Mucosa of descending colon (tissue), 3 donors: Measurements from ENCODE around the gene BAK1. TPM values are rescaled to one million over a fixed set of nuclear protein-coding genes. Genes with fewer than 3 reads are reported as not detected.

Experiments
- ATAC-seq: fragments of 200-7000 bp; cut with Tn5 transposase; one replicate; pipeline ENCODE4 v1.9.1; 2020; ENCODE audit warnings: mild to moderate bottlenecking, moderate library complexity
- DNase-seq, 3 donors: peaks; one replicate each; pipeline ENCODE4 v3.0.0-alpha.2; 2020
- H3K36me3 ChIP-seq: fragments of 200-600 bp; one replicate; pipeline ENCODE4 v1.8.0; 2021; ENCODE audit warnings: low read depth, mild to moderate bottlenecking
- H3K4me1 ChIP-seq: fragments of 200-600 bp; one replicate; pipeline ENCODE4 v1.8.0; 2021; ENCODE audit warnings: low read depth, mild to moderate bottlenecking
- H3K4me3 ChIP-seq: fragments of 200-600 bp; one replicate; pipeline ENCODE4 v1.8.0; 2021; ENCODE audit warnings: mild to moderate bottlenecking
- H3K9me3 ChIP-seq: fragments of 200-600 bp; one replicate; pipeline ENCODE4 v1.8.0; 2021; ENCODE audit warnings: mild to moderate bottlenecking
- CTCF ChIP-seq: fragments of 200-600 bp; IDR thresholded peaks from one replicate; pipeline ENCODE4 v1.8.0; 2022; ENCODE audit warnings: antibody characterized with exemption, mild to moderate bottlenecking
- intact Hi-C, 2 donors: fragments of 100-400 bp; cut with DNase I in 1 of 2; cut with micrococcal nuclease in 1 of 2; formaldehyde crosslinking; loops; one replicate each; pipeline versions ENCODE4 v1.11.0 to v1.11.1; 2022; cut with DNase I, micrococcal nuclease
- total RNA-seq, 3 donors: library from RNA; stranded (reverse); fragmentation: NEBNext Ultra II Directional in 2 of 3; extraction: Animal tissue kit (Norgen Biotek cat#: 25700) in 2 of 3; gene quantifications; one replicate each; pipeline versions ENCODE4 v1.2.1 to v1.2.4, GENCODE V29; 2021 to 2023
- donor health status: DM: no; HTN: no; CAD: no; lungs with moderate emphysema.
- donor health status: DM: no; HTN: no; CAD: no.
- donor health status: DM: no; HTN: yes; CAD: no.

Gene BAK1
- total RNA-seq, 3 donors from 2014 or later = 57.1 to 97.9 (median 90.5) TPM

- peak in 2 of 3 donors; percentile 41 to 65 for DNase-seq
- TF ChIP-seq CTCF = no peak
- Histone ChIP-seq H3K9me3 (no peaks in the 10 kb centered on the region), H3K4me1 (peaks cover 47% of the 10 kb centered on the region), H3K36me3 (no peaks in the 10 kb centered on the region), H3K4me3 (peak overlapping the region; percentile 60)
- peak; percentile 9 for ATAC-seq
- intact Hi-C loops = no loop called here
Measured at GRCh38 chr6:33622456-33623431, 42.7 kb upstream of the BAK1 start.

DNA sequence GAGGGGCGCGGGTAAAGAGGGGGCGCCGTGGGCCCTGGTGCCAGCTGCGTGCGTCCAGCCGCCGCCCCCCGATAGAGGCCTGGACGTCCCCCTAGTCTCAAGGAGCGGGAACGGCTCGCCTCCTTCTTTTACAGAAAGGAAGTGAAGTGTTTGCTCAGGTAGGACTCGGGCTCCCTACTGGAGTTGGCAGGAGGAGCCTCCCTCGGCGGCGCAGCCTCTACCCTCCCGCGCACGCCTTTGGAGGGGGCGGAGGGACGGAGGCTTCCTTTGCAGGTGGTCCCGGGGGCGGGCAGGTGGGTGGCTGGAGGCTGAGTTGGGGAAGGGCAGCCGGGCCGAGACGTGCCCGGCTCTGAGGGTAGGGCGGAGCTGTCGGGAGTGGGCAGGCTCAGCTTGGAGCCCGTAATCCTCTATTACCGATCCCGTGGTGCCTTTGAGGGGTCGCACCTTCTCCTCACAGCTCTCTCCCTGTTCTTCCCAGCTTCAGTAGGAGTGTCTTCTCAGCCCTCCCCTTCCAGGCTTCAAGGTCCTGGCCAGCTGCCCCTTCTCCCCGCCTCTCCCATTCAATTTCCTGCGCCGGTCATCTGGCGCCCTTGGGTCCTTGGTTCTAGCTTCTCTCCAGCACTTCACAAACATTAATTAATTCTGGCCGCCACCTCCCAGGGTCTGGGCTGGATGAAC lies 41.8 kb upstream of the BAK1 start:
- Histone ChIP-seq H3K4me3 (peak overlapping the region; percentile 60), H3K4me1 (peaks cover 43% of the 10 kb centered on the region), H3K36me3 (no peaks in the 10 kb centered on the region), H3K9me3 (no peaks in the 10 kb centered on the region)
- no peak for TF ChIP-seq CTCF
- intact Hi-C loops = no loop called here
- DNase-seq (peak; percentile 68 to 80 (median 77)), ATAC-seq (peak; percentile 42)

DNA sequence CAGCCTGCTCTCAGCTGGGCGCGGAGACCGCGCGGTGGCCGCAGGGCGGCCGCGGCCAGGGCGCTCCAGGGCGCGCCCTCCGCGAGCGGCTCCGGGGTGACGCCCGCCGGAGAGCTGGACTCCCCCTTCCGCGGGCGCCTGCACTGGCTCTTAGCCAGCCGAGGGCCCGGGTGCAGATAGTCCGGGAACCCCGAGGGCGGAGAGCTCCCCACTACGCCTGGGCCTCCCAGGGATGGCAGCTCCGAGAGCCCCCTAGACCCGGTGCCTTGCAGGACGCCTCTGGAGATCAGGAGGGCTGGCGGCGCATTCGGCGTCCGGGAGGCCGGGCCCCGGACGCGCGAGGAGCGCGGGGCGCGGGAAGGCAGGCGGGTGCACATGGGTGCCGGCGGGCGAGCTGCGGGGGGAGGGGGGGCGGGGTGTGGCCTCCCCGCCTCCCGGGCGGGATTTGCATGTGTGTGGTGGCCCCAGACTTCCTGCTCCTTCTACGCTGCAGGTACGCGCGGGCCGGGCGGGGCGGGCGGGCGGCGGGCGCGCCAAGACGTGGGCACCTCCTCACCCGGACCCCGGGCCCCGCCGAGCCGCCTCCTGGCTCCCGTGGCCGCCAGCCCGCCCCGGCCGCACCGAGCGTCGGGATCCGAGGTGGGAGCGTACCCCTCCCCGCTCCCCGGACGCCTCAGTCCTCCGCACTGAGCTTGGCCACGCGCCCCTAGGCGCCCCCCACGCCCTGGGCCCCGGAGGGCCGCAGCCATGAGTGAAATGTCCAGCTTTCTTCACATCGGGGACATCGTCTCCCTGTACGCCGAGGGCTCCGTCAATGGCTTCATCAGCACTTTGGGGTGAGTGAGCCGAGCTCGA lies 41.0 kb upstream of the BAK1 start, which contains the start of gene ITPR3:
ITPR3 (plus strand) TSS at position 467 of the 855 bp plus-strand sequence; CDS start at position 748, 281 bp downstream.
- DNase-seq = peak; percentile 79 to 88 (median 85)
- intact Hi-C loops = no loop called here
- no peaks in the 10 kb centered on the region for H3K9me3 ChIP-seq
- peak; percentile 74 for ATAC-seq
- peak within 1 kb of the TSS; percentile 60 for H3K4me3 ChIP-seq
- H3K4me1 ChIP-seq = peaks cover 43% of the 10 kb centered on the region
- no peaks in the 10 kb centered on the region for H3K36me3 ChIP-seq
- no peak for TF ChIP-seq CTCF

GRCh38 chr6:33620158-33620855 lies 40.2 kb upstream of the BAK1 start:
- TF ChIP-seq CTCF = no peak
- no peaks in the 10 kb centered on the region for H3K9me3 ChIP-seq
- H3K4me1 ChIP-seq = peaks cover 39% of the 10 kb centered on the region
- peak overlapping the region; percentile 60 for H3K4me3 ChIP-seq
- intact Hi-C loops = no loop called here
- DNase-seq (peak; percentile 64 to 79 (median 76)), ATAC-seq (peak; percentile 21)
- no peaks in the 10 kb centered on the region for H3K36me3 ChIP-seq
